GM21619 (cell line): ENCODE results near the gene LMBRD1.

Experiments
- ATAC-seq: cut with Tn5 transposase; IDR thresholded peaks from one replicate; pipeline ENCODE4 v1.9.1; 2021; ENCODE audit not compliant: unreplicated experiment

LMBRD1 gene

DNA sequence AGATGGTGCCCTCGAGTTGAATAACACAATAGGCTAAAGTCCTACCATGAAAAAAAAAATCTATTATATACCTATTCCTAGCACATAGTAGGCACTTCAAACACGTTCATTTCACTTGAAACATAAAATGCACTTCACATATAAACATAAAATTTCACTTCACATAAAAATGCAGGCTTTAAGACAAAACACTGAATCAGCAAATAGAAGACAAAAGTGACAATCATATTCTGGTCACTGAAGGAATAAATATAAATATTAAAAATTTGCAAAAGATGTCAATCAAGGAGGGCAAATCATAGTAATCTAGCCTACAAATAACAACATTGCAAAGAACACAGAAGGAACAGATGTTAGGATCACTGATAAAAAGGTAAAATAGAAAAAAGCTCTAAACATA lies 153.1 kb downstream of the LMBRD1 start:
- ATAC-seq: no peak

- no peak for ATAC-seq
These were observed 163.9 kb downstream of the LMBRD1 start for GRCh38 chr6:69632932-69633331.

DNA sequence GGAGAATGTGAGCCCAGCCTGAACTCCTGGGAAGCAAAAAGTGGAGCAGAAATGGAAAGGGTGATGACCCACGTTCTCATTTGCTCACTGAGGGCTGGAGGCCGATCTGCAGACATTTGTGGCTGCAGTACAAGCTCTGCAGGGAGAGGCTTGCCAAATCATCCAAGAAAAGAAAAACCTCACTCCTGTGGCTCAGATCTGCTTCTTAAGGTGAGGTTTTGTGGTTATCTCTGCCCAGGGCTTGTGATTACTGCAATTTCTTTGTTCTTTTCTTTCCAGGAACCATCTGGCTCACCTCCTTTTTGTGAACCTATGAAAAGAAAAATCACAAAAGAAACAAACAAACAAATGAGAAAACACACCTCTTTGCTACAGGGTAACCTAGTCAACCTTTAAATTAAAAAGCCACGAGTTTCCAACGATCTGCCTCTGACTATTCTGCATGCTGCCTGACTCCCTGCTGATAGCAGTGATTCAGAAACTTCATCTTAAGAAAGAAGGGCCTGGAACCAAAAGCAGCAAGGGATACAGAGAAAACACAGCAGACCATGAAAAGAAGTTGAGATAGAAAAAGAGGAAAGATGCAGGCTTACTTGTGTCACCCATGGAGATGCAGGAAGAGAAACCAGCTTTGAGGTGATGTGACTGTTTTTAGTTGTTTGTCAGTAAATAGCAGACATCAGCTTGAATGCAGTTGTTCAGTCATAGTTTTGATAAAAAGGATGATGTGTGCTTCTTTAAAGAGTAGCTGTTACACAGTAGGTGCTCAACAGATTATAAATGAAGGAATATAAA lies 165.1 kb downstream of the LMBRD1 start:
- ATAC-seq: no peak

DNA sequence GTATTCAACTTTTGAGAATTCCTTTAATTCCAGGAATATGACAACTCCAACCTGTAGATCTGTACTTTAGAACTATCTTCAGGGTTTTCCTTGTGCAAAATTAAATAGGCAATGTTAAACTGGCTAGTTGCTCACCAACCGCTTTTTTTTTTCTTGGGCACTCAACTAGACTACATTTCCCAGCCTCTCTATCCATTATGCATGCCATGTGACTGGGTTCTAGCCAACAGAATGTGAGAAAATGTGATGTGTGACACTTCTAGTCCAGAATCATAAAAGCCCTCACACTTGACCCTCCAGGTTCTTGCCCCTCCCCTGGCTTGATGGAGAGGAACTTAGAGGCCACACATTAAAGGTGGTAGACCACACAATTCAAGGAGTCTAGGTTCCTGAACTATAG lies 166.0 kb downstream of the LMBRD1 start:
- ATAC-seq: no peak

DNA sequence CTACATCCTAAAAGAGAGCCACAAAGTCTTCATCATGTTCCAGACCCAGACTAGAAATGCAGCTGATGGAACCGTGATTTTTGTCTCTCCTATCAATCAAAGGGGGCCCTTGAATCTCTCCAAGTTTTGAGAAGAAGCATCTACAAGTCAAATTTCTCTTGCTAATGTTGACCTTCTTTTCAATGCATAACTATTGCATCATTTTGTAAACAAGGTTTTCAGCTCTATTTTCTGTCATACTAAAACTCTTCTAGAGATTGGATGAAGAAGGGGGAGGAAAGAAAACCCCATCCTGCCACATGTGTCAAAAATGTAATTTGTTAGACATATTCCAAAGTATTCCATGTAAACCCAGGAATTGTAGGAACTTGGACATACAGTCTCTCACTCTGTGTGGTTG lies 169.2 kb downstream of the LMBRD1 start:
- ATAC-seq: no peak

- no peak for ATAC-seq
These were observed 171.9 kb downstream of the LMBRD1 start for GRCh38 chr6:69624944-69625343.
